Subcutaneous abdominal adipose tissue (tissue), 5 donors: Measurements from ENCODE around the gene HSD17B14.
A peak's percentile ranks its signal among the peaks of the same experiment; 100 is the strongest.

Experiments
- H3K27ac ChIP-seq: one replicate; pipeline ENCODE4 v1.7.0; 2013; ENCODE audit warnings: low read depth, mild to moderate bottlenecking, inconsistent platforms, low read length, moderate library complexity
- H3K27me3 ChIP-seq, 5 donors: one replicate each; pipeline ENCODE4 v1.7.0; 2013; ENCODE audit warnings: low read length in 5 of 5, inconsistent platforms in 1 of 5; ENCODE audit not compliant: control insufficient read depth in 5 of 5, insufficient read depth in 4 of 5
- H3K36me3 ChIP-seq, 5 donors: one replicate each; pipeline ENCODE4 v1.7.0; 2013; ENCODE audit warnings: low read length in 5 of 5; ENCODE audit not compliant: control insufficient read depth in 5 of 5, insufficient read depth in 5 of 5
- H3K4me1 ChIP-seq, 5 donors: one replicate each; pipeline ENCODE4 v1.7.0; 2013; ENCODE audit warnings: low read length in 5 of 5, mild to moderate bottlenecking in 3 of 5, moderate library complexity in 1 of 5; ENCODE audit not compliant: control insufficient read depth in 5 of 5, insufficient read depth in 5 of 5
- H3K4me3 ChIP-seq, 5 donors: one replicate each; pipeline ENCODE4 v1.7.0; 2013; ENCODE audit warnings: low read length in 5 of 5, low read depth in 1 of 5
- H3K9ac ChIP-seq, 5 donors: one replicate each; pipeline ENCODE4 v1.7.0; 2013; ENCODE audit warnings: low read length in 5 of 5, mild to moderate bottlenecking in 4 of 5, moderate library complexity in 3 of 5
- H3K9me3 ChIP-seq, 5 donors: one replicate each; pipeline ENCODE4 v1.7.0; 2013; ENCODE audit warnings: low read length in 5 of 5; ENCODE audit not compliant: control insufficient read depth in 5 of 5
- donor health status: healthy.
- donor health status: healthy.
- donor health status: healthy.
- donor health status: healthy.
- donor health status: healthy.

Gene HSD17B14

GRCh38 chr19:48867123-48867745 is 30.9 kb upstream of the HSD17B14 start:
- H3K9ac ChIP-seq = peak overlapping the region in 1 of 5 donors; percentile 23
- H3K4me3 ChIP-seq = peak overlapping the region in 4 of 5 donors; percentile 41 to 66 (median 60)
- H3K27me3 ChIP-seq = peaks cover 0 to 15% (median 10%) of the 10 kb centered on the region in 5 donors
- no peaks in the 10 kb centered on the region for H3K9me3 ChIP-seq
- peak overlapping the region; percentile 77 for H3K27ac ChIP-seq
- H3K36me3 ChIP-seq = peaks cover 0 to 3% (median 0%) of the 10 kb centered on the region in 5 donors
- peaks cover 6 to 23% (median 14%) of the 10 kb centered on the region in 5 donors for H3K4me1 ChIP-seq

- Histone ChIP-seq H3K9me3 (no peaks in the 10 kb centered on the region), H3K4me3 (peak overlapping the region in 2 of 5 donors; percentile 60 to 66), H3K4me1 (peaks cover 2 to 20% (median 14%) of the 10 kb centered on the region in 5 donors), H3K36me3 (peaks cover 0 to 3% (median 0%) of the 10 kb centered on the region in 5 donors), H3K27ac (no peak overlapping the region), H3K27me3 (peaks cover 0 to 12% (median 10%) of the 10 kb centered on the region in 5 donors), H3K9ac (no peak overlapping the region)
Measured at GRCh38 chr19:48866692-48867091, 30.4 kb upstream of the HSD17B14 start.

GRCh38 chr19:48862827-48863226 is 26.5 kb upstream of the HSD17B14 start:
- no peaks in the 10 kb centered on the region for H3K9me3 ChIP-seq
- peaks cover 0 to 10% (median 0%) of the 10 kb centered on the region in 5 donors for H3K36me3 ChIP-seq

GRCh38 chr19:48861313-48861712 is 25.0 kb upstream of the HSD17B14 start:
- Histone ChIP-seq H3K9ac (no peak overlapping the region), H3K27ac (no peak overlapping the region), H3K36me3 (peaks cover 0 to 10% (median 0%) of the 10 kb centered on the region in 5 donors), H3K4me1 (no peaks in the 10 kb centered on the region), H3K27me3 (peaks cover 0 to 4% (median 0%) of the 10 kb centered on the region in 5 donors), H3K9me3 (no peaks in the 10 kb centered on the region), H3K4me3 (no peak overlapping the region)

More at GRCh38 chr19:48862827-48863226, 26.5 kb upstream of the HSD17B14 start:
- no peak overlapping the region for H3K9ac ChIP-seq
- H3K27ac ChIP-seq = no peak overlapping the region
- no peak overlapping the region for H3K4me3 ChIP-seq
- H3K27me3 ChIP-seq = peaks cover 0 to 12% (median 10%) of the 10 kb centered on the region in 5 donors
- H3K4me1 ChIP-seq = peaks cover under 1 to 9% (median 2%) of the 10 kb centered on the region in 5 donors

GRCh38 chr19:48859711-48860572 is 23.7 kb upstream of the HSD17B14 start:
- no peaks in the 10 kb centered on the region for H3K27me3 ChIP-seq
- no peaks in the 10 kb centered on the region for H3K9me3 ChIP-seq
- no peaks in the 10 kb centered on the region for H3K4me1 ChIP-seq
- H3K9ac ChIP-seq = no peak overlapping the region
- no peak overlapping the region for H3K27ac ChIP-seq
- H3K4me3 ChIP-seq = no peak overlapping the region
- peaks cover 0 to 10% (median 0%) of the 10 kb centered on the region in 5 donors for H3K36me3 ChIP-seq

- no peaks in the 10 kb centered on the region for H3K9me3 ChIP-seq
- H3K27ac ChIP-seq = no peak overlapping the region
- peak overlapping the region in 1 of 5 donors; percentile 44 for H3K4me3 ChIP-seq
- H3K4me1 ChIP-seq = no peaks in the 10 kb centered on the region
- H3K36me3 ChIP-seq = peaks cover 0 to 10% (median 0%) of the 10 kb centered on the region in 5 donors
- no peaks in the 10 kb centered on the region for H3K27me3 ChIP-seq
- no peak overlapping the region for H3K9ac ChIP-seq
Measured at GRCh38 chr19:48858984-48859710, 22.9 kb upstream of the HSD17B14 start.

- Histone ChIP-seq H3K27me3 (no peaks in the 10 kb centered on the region), H3K4me1 (no peaks in the 10 kb centered on the region), H3K36me3 (peaks cover 0 to 10% (median 0%) of the 10 kb centered on the region in 5 donors), H3K4me3 (no peak overlapping the region), H3K9ac (no peak overlapping the region), H3K9me3 (no peaks in the 10 kb centered on the region), H3K27ac (no peak overlapping the region)
Measured at GRCh38 chr19:48856921-48857320, 20.6 kb upstream of the HSD17B14 start.

- H3K27me3 ChIP-seq = no peaks in the 10 kb centered on the region
- no peak overlapping the region for H3K4me3 ChIP-seq
- no peaks in the 10 kb centered on the region for H3K9me3 ChIP-seq
Measured at GRCh38 chr19:48854103-48854502, 17.8 kb upstream of the HSD17B14 start.

GRCh38 chr19:48853483-48853882 is 17.2 kb upstream of the HSD17B14 start:
- Histone ChIP-seq H3K4me3 (no peak overlapping the region), H3K4me1 (no peaks in the 10 kb centered on the region), H3K36me3 (peaks cover 0 to 4% (median 0%) of the 10 kb centered on the region in 5 donors), H3K9ac (no peak overlapping the region), H3K27ac (no peak overlapping the region), H3K27me3 (no peaks in the 10 kb centered on the region), H3K9me3 (no peaks in the 10 kb centered on the region)

More at GRCh38 chr19:48854103-48854502, 17.8 kb upstream of the HSD17B14 start:
- Histone ChIP-seq H3K9ac (no peak overlapping the region), H3K4me1 (no peaks in the 10 kb centered on the region), H3K27ac (no peak overlapping the region), H3K36me3 (peaks cover 0 to 4% (median 0%) of the 10 kb centered on the region in 5 donors)
